ENCODE results near the gene FABP2.
A peak's percentile ranks its signal among the peaks of the same experiment; 100 is the strongest.
"Not testable (repeated sequence)": the region's sequence is repeated elsewhere in the genome, so short reads cannot be mapped to it uniquely, and the experiment has no call there.

FABP2 gene

GRCh38 chr4:119310826-119311225 lies 11.1 kb downstream of the FABP2 start:
- no peak for DNase-seq (ENCODE audit: low spot score)

GRCh38 chr4:119307606-119308005 lies 14.3 kb downstream of the FABP2 start:
- DNase-seq (ENCODE audit: low spot score), result no peak

GRCh38 chr4:119304431-119304830 lies 17.5 kb downstream of the FABP2 start:
- no peak for DNase-seq (ENCODE audit: low spot score)

- no peak for DNase-seq (ENCODE audit: low spot score)
These were observed 18.2 kb downstream of the FABP2 start for GRCh38 chr4:119303587-119304305.

GRCh38 chr4:119302073-119302832 lies 19.7 kb downstream of the FABP2 start:
- no peak for DNase-seq (ENCODE audit: low spot score)

- DNase-seq (ENCODE audit: low spot score), result peak; percentile 95
These were observed 21.6 kb downstream of the FABP2 start for GRCh38 chr4:119300101-119300978.

GRCh38 chr4:119299741-119300100 lies 22.2 kb downstream of the FABP2 start:
- no peak for DNase-seq (ENCODE audit: low spot score)

- DNase-seq (ENCODE audit: low spot score), result no peak
These were observed 22.7 kb downstream of the FABP2 start for GRCh38 chr4:119299260-119299671.

GRCh38 chr4:119297795-119298194 lies 24.1 kb downstream of the FABP2 start:
- no peak for DNase-seq (ENCODE audit: low spot score)

GRCh38 chr4:119296356-119296755 lies 25.6 kb downstream of the FABP2 start:
- no peak for DNase-seq (ENCODE audit: low spot score)

GRCh38 chr4:119290598-119290997 lies 31.3 kb downstream of the FABP2 start:
- DNase-seq (ENCODE audit: low spot score), result no peak

GRCh38 chr4:119289313-119289712 lies 32.6 kb downstream of the FABP2 start:
- no peak for DNase-seq (ENCODE audit: low spot score)

- DNase-seq (ENCODE audit: low spot score), result peak; percentile 70
These were observed 35.4 kb downstream of the FABP2 start for GRCh38 chr4:119286377-119287002.

GRCh38 chr4:119284876-119285780 lies 36.8 kb downstream of the FABP2 start:
- no peak for DNase-seq (ENCODE audit: low spot score)

GRCh38 chr4:119281393-119281792 lies 40.5 kb downstream of the FABP2 start:
- no peak for DNase-seq (ENCODE audit: low spot score)

GRCh38 chr4:119279945-119280344 lies 42.0 kb downstream of the FABP2 start:
- not testable (repeated sequence) for DNase-seq (ENCODE audit: low spot score)

GRCh38 chr4:119279541-119279940 lies 42.4 kb downstream of the FABP2 start:
- DNase-seq (ENCODE audit: low spot score), result not testable (repeated sequence)

GRCh38 chr4:119271361-119272085 lies 50.4 kb downstream of the FABP2 start:
- peak; percentile 55 for DNase-seq (ENCODE audit: low spot score)

- no peak for DNase-seq (ENCODE audit: low spot score)
These were observed 53.5 kb downstream of the FABP2 start for GRCh38 chr4:119268466-119268865.

Measured in kidney capillary endothelial cell (primary cell).